CD8-positive, alpha-beta memory T cell (primary cell): ENCODE results near the gene ATP2C2. TPM values are rescaled to one million over a fixed set of nuclear protein-coding genes. Genes with fewer than 3 reads are reported as not detected.
"Not testable (repeated sequence)": the region's sequence is repeated elsewhere in the genome, so short reads cannot be mapped to it uniquely, and the experiment has no call there.

Experiments
- CTCF ChIA-PET: fragments of 350-600 bp; sonication (Branson Sonifier 250); formaldehyde crosslinking; loops from one replicate; lab custom pipeline; 2021; ENCODE audit warnings: antibody characterized with exemption; lab: Charles Lee
- POLR2A ChIA-PET: fragments of 350-600 bp; sonication (Branson Sonifier 250); formaldehyde crosslinking; loops from one replicate; lab custom pipeline; 2021; ENCODE audit warnings: antibody characterized with exemption; lab: Charles Lee
- DNase-seq, 5 donors: peaks; one replicate each; pipeline versions ENCODE4 v3.0.0 to v3.0.0-alpha.2; 2020 to 2022; ENCODE audit warnings: mixed read lengths in 1 of 5
- H3K27ac ChIP-seq: one replicate; pipeline ENCODE4 v1.7.0; 2013; ENCODE audit warnings: low read depth, mild to moderate bottlenecking, low read length, moderate library complexity
- H3K27me3 ChIP-seq: 2 replicates; pipeline ENCODE4 v1.7.0; 2013; ENCODE audit warnings: low read length, mild to moderate bottlenecking; ENCODE audit not compliant: insufficient read depth, poor library complexity, severe bottlenecking
- H3K36me3 ChIP-seq: 2 replicates; pipeline ENCODE4 v1.7.0; 2013; ENCODE audit warnings: mild to moderate bottlenecking, low read length, moderate library complexity; ENCODE audit not compliant: insufficient read depth
- H3K4me1 ChIP-seq: 2 replicates; pipeline ENCODE4 v1.7.0; 2013; ENCODE audit warnings: mild to moderate bottlenecking, low read length, moderate library complexity; ENCODE audit not compliant: insufficient read depth
- H3K4me3 ChIP-seq: 2 replicates; pipeline ENCODE4 v1.7.0; 2013; ENCODE audit warnings: mild to moderate bottlenecking, low read length
- H3K9me3 ChIP-seq: 2 replicates; pipeline ENCODE4 v1.7.0; 2013; ENCODE audit warnings: mild to moderate bottlenecking, low read length
- H3K27ac Mint-ChIP-seq, 8 donors: one replicate each; pipeline ENCODE4 v1.8.0; 2020 to 2021; ENCODE audit warnings: mixed read lengths in 8 of 8, mild to moderate bottlenecking in 6 of 8, inconsistent platforms in 3 of 8, moderate library complexity in 3 of 8
- H3K27me3 Mint-ChIP-seq, 2 donors: one replicate each; pipeline ENCODE4 v1.8.0; 2020 to 2021; ENCODE audit warnings: mixed read lengths in 2 of 2, mild to moderate bottlenecking in 1 of 2, moderate library complexity in 1 of 2
- H3K36me3 Mint-ChIP-seq, 3 donors: one replicate each; pipeline ENCODE4 v1.8.0; 2020 to 2021; ENCODE audit warnings: mixed read lengths in 3 of 3, inconsistent platforms in 1 of 3, mild to moderate bottlenecking in 1 of 3
- H3K4me1 Mint-ChIP-seq, 3 donors: one replicate each; pipeline ENCODE4 v1.8.0; 2020 to 2021; ENCODE audit warnings: mixed read lengths in 3 of 3, inconsistent platforms in 1 of 3, mild to moderate bottlenecking in 1 of 3
- H3K4me3 Mint-ChIP-seq, 7 donors: one replicate each; pipeline ENCODE4 v1.8.0; 2020 to 2021; ENCODE audit warnings: mixed read lengths in 7 of 7, mild to moderate bottlenecking in 6 of 7, moderate library complexity in 4 of 7, inconsistent platforms in 2 of 7
- H3K9me3 Mint-ChIP-seq, 5 donors: one replicate each; pipeline ENCODE4 v1.8.0; 2020 to 2022; ENCODE audit warnings: mixed read lengths in 5 of 5, mild to moderate bottlenecking in 3 of 5, moderate library complexity in 2 of 5, inconsistent platforms in 1 of 5
- polyA plus RNA-seq: library from polyadenylated mRNA; unstranded; fragments of 300-500 nt; fragmentation: Illumina TruSeq; gene quantifications from one replicate; pipeline ENCODE4 v1.2.3, GENCODE V29; 2021
- total RNA-seq, 2 experiments: library from RNA; stranded (reverse); gene quantifications; one replicate each; pipeline ENCODE4 v1.2.3, GENCODE V29; 2021

Gene ATP2C2
- total and polyA plus RNA-seq, 3 experiments from 2014 or later: not detected

- H3K36me3 Mint-ChIP-seq: peaks cover 0 to 2% (median 0%) of the 10 kb centered on the region in 3 donors
- POLR2A ChIA-PET: no interaction called here
Observed at GRCh38 chr16:84398701-84399100, 30.4 kb downstream of the ATP2C2 start.

GRCh38 chr16:84399912-84400311, 31.6 kb downstream of the ATP2C2 start:
- CTCF ChIA-PET, H3K4me1 Mint-ChIP-seq: not testable (repeated sequence)

More at GRCh38 chr16:84398701-84399100, 30.4 kb downstream of the ATP2C2 start:
- Histone ChIP-seq H3K4me3 (no peak overlapping the region), H3K27ac (no peak overlapping the region), H3K36me3 (no peaks in the 10 kb centered on the region), H3K4me1 (no peaks in the 10 kb centered on the region), H3K27me3 (no peaks in the 10 kb centered on the region), H3K9me3 (no peaks in the 10 kb centered on the region)
- CTCF ChIA-PET: no interaction called here
- no peak for DNase-seq
- Mint-ChIP-seq H3K9me3 (peaks cover 0 to 5% (median 2%) of the 10 kb centered on the region in 5 donors), H3K4me3 (no peak overlapping the region), H3K4me1 (no peaks in the 10 kb centered on the region), H3K27ac (no peak overlapping the region), H3K27me3 (peaks cover 12 to 37% of the 10 kb centered on the region in 2 donors)

DNA sequence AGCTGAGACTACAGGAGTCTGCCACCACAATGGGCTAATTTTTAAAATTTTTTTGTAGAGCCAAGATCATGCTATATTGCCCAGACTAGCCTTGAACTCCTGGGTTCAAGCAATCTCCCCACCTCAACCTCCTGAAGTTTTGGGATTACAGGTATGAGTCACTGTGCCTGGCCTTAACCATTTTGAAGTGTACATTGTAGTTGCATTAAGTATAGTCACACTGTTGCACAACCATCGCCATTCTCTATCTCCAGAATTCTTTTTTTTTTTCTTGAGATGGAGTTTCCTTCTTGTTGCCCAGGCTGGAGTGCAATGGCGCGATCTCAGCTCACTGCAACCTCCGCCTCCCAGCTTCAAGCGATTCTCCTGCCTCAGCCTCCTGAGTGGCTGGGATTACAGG, 35.1 kb downstream of the ATP2C2 start:
- DNase-seq, H3K4me3 ChIP-seq, H3K36me3 Mint-ChIP-seq, H3K27ac Mint-ChIP-seq, H3K4me1 ChIP-seq, POLR2A ChIA-PET, H3K9me3 ChIP-seq, H3K27ac ChIP-seq, H3K27me3 ChIP-seq, H3K9me3 Mint-ChIP-seq, CTCF ChIA-PET, H3K36me3 ChIP-seq, H3K4me1 Mint-ChIP-seq, H3K4me3 Mint-ChIP-seq: not testable (repeated sequence)
- peaks cover 15 to 50% of the 10 kb centered on the region in 2 donors for H3K27me3 Mint-ChIP-seq

More at GRCh38 chr16:84399912-84400311, 31.6 kb downstream of the ATP2C2 start:
- H3K36me3 Mint-ChIP-seq, POLR2A ChIA-PET, H3K4me1 ChIP-seq, H3K9me3 Mint-ChIP-seq, H3K36me3 ChIP-seq, H3K4me3 ChIP-seq, H3K27ac ChIP-seq, H3K4me3 Mint-ChIP-seq, DNase-seq, H3K27me3 ChIP-seq, H3K9me3 ChIP-seq, H3K27ac Mint-ChIP-seq: not testable (repeated sequence)
- H3K27me3 Mint-ChIP-seq: peaks cover 12 to 38% of the 10 kb centered on the region in 2 donors

DNA sequence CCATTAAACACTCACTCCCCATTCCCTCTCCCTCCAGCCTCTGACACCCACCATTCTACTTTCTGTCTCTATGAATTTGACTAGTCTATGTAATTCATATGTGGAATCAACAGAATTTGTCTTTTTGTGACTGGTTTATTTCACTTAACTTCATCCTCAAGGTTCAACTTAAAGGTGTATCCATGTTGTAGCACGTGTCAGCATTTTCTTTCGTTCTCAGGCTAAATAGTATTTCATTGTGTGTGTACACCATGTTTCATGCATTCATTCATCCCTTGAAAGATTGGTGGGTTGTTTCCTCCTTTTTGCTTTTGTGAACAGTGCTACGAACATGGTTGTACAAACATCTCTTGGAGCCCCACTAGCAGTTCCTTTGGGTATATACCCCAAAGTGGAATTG, 36.0 kb downstream of the ATP2C2 start:
- Histone ChIP-seq H3K27me3 (peaks cover 9% of the 10 kb centered on the region), H3K4me3 (no peak overlapping the region), H3K36me3 (no peaks in the 10 kb centered on the region), H3K4me1 (no peaks in the 10 kb centered on the region), H3K27ac (no peak overlapping the region), H3K9me3 (no peaks in the 10 kb centered on the region)
- H3K4me3 Mint-ChIP-seq: no peak overlapping the region
- no peaks in the 10 kb centered on the region for H3K4me1 Mint-ChIP-seq
- no peak for DNase-seq
- H3K27ac Mint-ChIP-seq: no peak overlapping the region
- H3K36me3 Mint-ChIP-seq: no peaks in the 10 kb centered on the region
- ChIA-PET POLR2A (no interaction called here), CTCF (no interaction called here)
- peaks cover 0 to 2% (median 0%) of the 10 kb centered on the region in 5 donors for H3K9me3 Mint-ChIP-seq
- H3K27me3 Mint-ChIP-seq: peaks cover 19 to 54% of the 10 kb centered on the region in 2 donors

- H3K9me3 ChIP-seq: no peaks in the 10 kb centered on the region
Observed at GRCh38 chr16:84404936-84405639, 36.8 kb downstream of the ATP2C2 start.

GRCh38 chr16:84406006-84406963, 37.9 kb downstream of the ATP2C2 start:
- no peaks in the 10 kb centered on the region for H3K36me3 Mint-ChIP-seq
- H3K4me3 Mint-ChIP-seq: no peak overlapping the region
- H3K4me1 Mint-ChIP-seq: no peaks in the 10 kb centered on the region
- Histone ChIP-seq H3K27me3 (peaks cover 9% of the 10 kb centered on the region), H3K36me3 (no peaks in the 10 kb centered on the region), H3K4me1 (no peaks in the 10 kb centered on the region), H3K27ac (no peak overlapping the region), H3K9me3 (no peaks in the 10 kb centered on the region), H3K4me3 (no peak overlapping the region)
- CTCF ChIA-PET: no interaction called here
- H3K27ac Mint-ChIP-seq: no peak overlapping the region
- H3K9me3 Mint-ChIP-seq: peaks cover 0 to 2% (median 0%) of the 10 kb centered on the region in 5 donors
- POLR2A ChIA-PET: no interaction called here
- peaks cover 28 to 60% of the 10 kb centered on the region in 2 donors for H3K27me3 Mint-ChIP-seq
- DNase-seq: no peak

More at GRCh38 chr16:84404936-84405639, 36.8 kb downstream of the ATP2C2 start:
- H3K36me3 Mint-ChIP-seq: no peaks in the 10 kb centered on the region
- no peak overlapping the region for H3K27ac Mint-ChIP-seq
- H3K36me3 ChIP-seq: no peaks in the 10 kb centered on the region
- H3K4me3 ChIP-seq: no peak overlapping the region
- H3K4me3 Mint-ChIP-seq: no peak overlapping the region
- peaks cover 9% of the 10 kb centered on the region for H3K27me3 ChIP-seq
- no peak overlapping the region for H3K27ac ChIP-seq
- ChIA-PET POLR2A (no interaction called here), CTCF (no interaction called here)
- DNase-seq: no peak
- H3K27me3 Mint-ChIP-seq: peaks cover 20 to 55% of the 10 kb centered on the region in 2 donors
- H3K4me1 Mint-ChIP-seq: no peaks in the 10 kb centered on the region
- H3K9me3 Mint-ChIP-seq: peaks cover 0 to 2% (median 0%) of the 10 kb centered on the region in 5 donors
- H3K4me1 ChIP-seq: no peaks in the 10 kb centered on the region

- Histone ChIP-seq H3K36me3 (no peaks in the 10 kb centered on the region), H3K9me3 (no peaks in the 10 kb centered on the region), H3K4me1 (no peaks in the 10 kb centered on the region), H3K27ac (no peak overlapping the region), H3K4me3 (no peak overlapping the region), H3K27me3 (peaks cover 9% of the 10 kb centered on the region)
- no peaks in the 10 kb centered on the region for H3K36me3 Mint-ChIP-seq
- H3K27ac Mint-ChIP-seq: peak overlapping the region in 1 of 8 donors; percentile 51
- CTCF ChIA-PET: no interaction called here
- DNase-seq: no peak
- POLR2A ChIA-PET: no interaction called here
- H3K27me3 Mint-ChIP-seq: peaks cover 23 to 52% of the 10 kb centered on the region in 2 donors
- H3K9me3 Mint-ChIP-seq: no peaks in the 10 kb centered on the region
- no peaks in the 10 kb centered on the region for H3K4me1 Mint-ChIP-seq
- no peak overlapping the region for H3K4me3 Mint-ChIP-seq
Observed at GRCh38 chr16:84407588-84408313, 39.4 kb downstream of the ATP2C2 start.
